Fibroblast of skin of back (primary cell): Measurements from ENCODE around the gene PTPRCAP.

Experiments used
- DNase-seq: peaks from one replicate; pipeline ENCODE4 v3.0.0-alpha.2; 2013

Gene PTPRCAP

DNA sequence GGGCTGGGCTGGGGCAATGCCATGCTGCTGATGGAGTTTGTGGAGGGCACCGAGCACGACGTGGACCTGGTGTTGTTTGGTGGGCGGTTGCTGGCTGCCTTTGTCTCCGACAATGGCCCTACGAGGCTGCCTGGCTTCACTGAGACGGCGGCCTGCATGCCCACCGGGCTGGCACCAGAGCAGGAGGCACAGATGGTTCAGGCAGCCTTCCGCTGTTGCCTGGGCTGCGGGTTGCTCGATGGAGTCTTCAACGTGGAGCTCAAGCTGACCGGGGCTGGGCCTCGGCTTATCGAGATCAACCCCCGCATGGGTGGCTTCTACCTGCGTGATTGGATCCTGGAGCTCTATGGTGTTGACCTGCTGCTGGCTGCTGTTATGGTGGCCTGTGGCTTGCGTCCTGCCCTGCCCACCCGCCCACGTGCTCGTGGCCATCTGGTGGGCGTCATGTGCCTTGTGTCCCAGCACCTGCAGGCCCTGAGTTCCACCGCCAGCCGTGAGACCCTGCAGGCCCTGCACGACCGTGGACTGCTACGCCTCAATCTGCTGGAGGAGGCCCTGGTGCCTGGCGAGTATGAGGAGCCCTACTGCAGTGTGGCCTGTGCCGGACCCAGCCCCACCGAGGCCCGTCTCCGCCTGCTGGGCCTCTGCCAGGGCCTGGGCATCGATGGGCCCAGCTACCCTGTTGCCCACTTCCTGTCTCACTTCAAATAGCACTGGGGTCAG, 13.4 kb downstream of the PTPRCAP start:
- DNase-seq: no peak

DNA sequence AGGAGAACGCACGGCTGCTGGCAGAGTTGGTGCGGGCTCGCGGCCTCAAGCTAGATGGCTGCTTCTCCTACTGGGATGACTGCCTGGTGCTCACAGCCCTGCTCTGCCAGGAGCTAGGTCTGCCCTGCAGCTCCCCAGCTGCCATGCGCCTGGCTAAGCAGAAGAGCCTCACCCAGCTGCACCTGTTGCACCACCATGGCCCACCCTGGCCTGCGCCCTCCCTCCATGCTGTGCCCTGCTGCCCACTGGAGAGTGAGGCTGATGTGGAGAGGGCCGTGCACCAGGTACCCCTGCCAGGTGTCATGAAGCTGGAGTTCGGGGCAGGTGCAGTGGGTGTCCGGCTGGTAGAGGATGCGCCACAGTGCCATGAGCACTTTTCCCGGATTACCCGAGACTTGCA, 14.0 kb downstream of the PTPRCAP start:
- no peak for DNase-seq

DNA sequence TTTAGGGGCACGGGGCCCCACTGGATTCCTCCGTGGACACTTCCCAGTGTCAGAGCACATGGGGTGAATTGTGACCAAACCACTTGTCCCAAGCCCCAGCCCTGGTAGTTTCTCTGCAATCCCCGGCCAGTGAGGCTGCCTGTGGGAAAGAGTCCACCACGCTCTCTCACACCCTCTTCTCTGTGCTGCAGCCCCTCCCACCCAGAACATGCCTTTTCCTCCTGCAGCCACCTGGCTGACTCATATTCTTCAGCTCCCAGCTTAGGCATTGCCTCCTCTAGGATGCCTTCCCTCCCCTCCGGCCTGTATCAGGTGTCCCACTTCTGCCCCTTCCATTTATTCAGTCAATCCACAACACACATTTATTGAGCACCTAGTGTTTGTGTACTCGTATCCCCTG, 14.6 kb downstream of the PTPRCAP start:
- DNase-seq: no peak

DNA sequence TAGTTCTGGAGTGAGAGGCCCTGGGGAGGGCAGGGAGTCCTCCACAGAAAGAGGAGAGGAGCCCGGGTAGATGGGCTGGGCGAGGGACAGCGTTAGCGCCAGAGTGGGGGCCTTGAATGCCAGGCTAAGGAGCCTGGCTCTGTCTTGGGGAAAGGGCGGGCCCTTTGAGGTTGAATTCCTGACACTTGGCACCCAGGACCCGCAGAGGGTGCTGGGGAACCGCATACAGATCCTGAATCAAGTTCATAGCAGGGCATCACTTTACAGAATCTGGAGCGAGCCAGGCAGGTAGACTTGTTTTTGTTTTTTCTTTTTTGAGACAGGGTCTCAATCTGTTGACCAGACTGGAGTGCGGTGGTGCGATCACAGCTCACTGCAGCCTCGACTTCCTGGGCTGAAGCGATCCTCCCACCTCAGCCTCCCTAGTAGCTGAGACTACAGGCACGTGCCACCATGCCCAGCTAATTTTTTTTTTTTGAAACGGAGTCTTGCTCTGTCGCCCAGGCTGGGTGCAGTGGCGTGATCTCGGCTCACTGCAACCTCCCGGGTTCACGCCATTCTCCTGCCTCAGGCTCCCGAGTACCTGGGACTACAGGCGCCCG, 16.0 kb downstream of the PTPRCAP start:
- no peak for DNase-seq

DNA sequence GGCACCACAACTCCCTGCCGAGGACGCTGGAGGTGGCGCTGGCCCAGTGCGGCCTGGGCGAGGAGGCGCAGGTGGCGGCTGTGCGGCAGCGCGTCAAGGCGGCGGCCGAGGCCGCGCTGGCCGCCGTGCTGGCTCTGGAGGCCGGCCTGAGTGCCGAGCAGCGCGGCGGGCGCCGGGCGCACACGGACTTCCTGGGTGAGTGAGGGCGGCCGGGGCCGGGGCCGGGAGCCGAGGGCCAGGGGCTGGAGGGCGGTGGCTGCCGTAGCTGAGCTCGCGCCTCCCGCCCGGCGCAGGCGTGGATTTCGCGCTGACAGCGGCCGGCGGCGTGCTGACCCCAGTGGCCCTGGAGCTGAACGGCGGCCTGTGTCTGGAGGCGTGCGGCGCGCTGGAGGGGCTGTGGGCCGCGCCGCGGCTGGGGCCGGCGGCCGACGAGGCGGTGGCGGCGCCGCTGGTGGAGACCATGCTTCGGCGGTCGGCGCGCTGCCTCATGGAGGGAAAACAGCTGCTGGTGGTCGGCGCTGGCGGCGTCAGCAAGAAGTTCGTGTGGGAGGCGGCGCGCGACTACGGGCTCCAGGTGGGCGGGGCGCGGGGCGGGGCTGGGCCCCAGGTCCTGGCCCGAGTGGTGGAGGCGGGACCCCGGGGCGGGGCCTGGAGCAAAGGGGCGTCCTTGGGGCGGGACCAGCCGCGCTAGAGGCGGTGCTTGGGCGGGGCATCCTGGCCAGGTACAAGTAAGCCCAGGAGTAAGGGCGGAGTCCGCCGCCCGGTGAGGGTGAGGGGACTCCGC, 16.6 kb downstream of the PTPRCAP start:
- DNase-seq: peak; percentile 90

DNA sequence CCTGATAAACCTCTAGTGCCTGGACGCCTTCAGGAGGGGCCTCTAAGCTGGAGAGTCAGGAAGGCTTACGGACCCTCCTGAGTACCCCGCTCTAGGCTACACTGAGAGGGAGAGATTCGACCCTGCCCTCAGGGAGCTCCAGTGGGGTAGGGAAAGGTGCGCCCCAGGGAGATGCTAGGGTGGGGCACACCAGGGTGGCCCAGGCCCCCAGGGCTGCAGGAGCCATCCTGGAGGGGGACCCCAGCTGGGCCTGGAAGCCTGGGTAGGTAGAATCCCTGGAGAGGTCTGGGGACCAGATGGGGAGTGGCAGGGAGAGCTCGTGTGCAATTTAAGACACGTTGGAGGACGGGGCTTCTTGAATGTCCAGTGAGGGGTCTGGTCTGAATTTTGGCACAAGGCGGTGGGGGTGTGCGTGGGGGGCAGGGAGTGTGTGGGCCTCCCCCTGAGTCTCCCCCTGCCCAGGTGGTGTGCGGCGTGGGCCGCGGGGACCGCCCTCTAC, 17.3 kb downstream of the PTPRCAP start:
- DNase-seq: no peak

DNA sequence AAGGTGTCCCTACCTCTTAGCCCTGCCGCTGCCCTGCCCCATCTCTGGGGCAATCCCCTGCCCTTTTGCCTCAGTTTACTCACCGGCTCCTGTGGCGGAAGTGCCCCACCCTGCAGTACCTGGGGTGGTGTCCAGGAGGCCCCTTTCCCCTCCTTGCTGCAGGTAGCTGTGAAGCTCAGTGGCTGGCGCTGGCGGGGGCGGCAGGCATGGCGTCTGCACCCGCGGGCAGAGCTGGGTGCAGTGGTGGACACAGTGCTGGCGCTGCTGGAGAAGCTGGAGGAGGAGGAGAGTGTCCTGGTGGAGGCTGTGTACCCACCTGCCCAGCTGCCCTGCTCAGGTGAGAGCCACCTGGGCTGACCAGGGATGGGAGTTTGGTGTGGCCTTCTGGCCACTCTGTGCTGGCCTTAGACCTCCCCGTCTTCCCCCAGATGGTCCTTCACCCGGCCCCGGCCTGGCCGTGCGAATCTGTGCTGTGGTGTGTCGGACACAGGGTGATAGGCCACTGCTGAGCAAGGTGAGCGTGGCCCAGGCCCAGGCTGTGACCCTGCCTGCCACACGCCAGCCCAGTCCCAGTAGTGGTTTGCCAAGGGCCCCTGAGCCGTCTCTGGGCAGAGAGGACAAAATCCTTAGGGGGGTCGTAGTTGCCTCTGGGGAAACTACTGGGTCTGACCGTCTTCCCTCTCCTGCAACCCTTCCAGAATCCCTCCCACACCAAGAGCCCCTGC, 18.0 kb downstream of the PTPRCAP start:
- no peak for DNase-seq

DNA sequence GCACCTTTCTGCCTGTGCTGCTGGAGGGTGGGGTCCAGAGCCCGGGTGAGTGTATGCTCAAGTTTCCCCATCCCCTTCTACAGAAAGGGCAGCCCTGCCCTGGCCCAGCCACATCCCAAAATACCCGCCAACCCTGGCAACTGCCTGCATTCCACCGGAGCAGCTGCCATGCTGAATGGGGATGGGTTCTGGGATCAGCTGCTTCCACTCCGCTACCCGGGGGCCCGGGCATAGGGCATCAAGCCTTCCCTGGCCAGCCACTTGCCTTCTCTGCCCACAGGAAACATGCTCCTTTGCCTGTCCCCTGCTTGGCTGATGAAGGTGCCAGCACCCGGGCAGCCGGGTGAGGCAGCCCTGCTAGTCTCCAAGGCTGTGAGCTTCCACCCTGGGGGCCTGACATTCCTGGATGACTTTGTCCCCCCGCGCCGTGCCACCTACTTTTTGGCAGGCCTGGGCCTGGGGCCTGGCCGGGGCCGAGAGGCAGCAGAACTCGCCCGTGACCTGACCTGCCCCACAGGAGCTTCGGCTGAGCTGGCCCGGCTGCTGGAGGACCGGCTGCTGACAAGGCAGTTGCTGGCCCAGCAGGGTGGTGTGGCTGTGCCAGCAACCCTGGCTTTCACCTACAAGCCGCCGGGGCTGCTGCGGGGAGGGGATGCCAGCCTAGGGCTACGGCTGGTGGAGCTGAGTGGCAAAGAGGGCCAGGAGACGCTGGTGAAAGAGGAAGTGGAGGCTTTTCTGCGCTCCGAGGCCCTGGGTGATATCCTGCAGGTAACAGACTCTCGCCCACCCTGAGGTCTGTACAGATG, 18.8 kb downstream of the PTPRCAP start:
- no peak for DNase-seq

DNA sequence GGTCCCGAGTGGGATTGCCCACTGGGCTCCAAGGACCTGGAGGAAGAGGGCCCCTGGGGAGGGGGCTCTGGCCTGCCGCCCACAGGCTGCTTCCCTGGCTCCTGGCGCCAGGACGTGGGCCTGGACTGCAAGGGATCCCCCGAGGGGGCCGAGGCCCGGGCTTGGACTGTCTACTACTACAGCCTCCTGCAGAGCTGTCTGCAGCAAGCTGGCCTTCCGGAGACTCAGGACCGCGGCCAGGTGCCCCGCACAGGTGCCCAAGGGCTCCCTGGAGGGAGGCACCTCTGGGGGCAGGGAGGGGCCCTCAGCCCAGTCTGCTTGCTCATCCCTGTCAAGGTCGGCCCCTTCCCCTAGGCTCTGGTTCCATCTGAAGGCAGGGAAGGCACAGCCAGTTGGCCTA, 20.1 kb downstream of the PTPRCAP start:
- no peak for DNase-seq

DNA sequence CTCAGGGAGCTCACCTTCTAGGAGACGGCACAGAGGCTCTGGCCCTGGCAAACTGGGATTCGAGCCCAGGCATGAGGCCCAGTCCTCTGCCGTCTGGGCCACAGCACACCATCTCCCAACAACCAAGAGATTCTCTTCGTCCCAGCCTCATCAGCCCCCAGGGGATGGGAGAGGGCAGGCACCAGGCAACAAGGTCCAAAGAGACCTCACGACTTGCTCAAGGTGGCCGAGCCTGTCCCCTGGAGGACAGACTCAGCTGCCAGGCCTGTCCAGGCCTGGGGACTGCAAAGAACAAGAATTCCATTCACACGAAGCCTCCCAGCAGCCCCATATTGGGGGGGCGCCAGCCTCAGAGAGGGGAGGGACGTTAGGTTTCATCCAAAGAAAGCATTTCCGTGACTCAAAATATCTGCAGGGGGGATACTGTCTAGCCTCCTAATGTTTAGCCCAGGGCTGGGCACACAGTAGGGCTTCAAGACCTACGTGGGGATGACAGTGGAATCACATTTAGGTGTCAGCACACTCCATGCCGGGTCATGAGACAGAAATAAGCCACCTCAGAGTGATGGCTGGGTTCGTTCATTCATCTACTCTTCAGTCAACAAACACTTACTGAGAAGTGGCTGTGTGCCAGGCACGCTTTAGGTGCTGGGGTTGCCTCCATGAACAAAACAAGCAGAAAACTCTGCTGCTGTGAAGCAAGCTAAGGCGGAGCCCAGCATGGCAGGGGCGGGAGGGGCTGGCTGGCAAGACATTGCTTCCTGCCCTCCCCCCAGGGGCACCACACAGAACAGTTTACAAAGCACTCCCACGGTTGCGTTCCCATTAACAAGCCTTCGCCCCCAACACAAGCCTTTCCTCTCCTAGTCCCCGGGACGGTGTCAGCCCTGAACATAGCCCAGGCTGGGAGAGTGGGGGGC, 20.8 kb downstream of the PTPRCAP start:
- no peak for DNase-seq

DNA sequence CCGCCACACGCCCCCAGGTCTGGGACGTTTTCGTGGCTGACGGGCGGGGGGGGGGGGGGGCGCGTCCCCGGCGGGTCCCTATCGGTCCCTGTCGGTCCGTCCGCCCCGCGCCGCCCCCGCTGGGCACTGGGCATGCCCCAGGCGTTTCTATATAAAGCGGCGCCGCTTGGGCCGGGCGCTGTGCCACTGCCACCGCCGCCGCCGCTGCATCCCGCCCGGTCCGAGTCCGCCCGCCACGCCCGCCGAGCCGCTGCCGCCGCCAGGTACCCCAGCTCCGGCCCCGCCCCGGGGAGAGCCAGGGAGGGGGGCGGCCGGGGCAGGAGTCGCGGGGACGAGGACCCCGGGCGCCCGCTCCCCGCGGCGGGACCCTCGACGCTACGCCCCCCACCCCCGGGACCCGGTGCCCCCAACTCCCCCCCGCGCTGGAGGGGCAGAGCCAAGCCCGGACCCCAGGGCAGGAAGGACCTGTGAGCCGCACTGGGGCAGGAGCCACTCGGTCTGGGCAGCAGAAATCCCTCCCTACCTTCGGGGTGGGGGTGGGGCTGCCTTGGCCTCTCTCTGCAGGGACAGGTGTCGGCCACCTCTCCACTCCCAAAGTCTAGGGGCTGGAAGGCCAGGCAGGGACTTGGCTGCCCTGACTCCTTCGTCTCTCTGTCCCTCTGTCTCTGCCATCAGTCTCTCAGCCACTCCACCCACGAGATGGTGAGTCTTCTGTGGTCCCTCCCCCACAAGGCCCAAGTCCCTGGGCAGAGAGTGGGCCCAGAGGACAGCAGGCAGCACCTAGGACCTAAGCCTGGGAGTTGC, 21.8 kb downstream of the PTPRCAP start, which contains the start of gene CARNS1:
TSS of gene CARNS1 (plus strand) at position 178 of the 804 bp plus-strand sequence. CDS start at position 700, 522 bp downstream.
- DNase-seq: no peak

DNA sequence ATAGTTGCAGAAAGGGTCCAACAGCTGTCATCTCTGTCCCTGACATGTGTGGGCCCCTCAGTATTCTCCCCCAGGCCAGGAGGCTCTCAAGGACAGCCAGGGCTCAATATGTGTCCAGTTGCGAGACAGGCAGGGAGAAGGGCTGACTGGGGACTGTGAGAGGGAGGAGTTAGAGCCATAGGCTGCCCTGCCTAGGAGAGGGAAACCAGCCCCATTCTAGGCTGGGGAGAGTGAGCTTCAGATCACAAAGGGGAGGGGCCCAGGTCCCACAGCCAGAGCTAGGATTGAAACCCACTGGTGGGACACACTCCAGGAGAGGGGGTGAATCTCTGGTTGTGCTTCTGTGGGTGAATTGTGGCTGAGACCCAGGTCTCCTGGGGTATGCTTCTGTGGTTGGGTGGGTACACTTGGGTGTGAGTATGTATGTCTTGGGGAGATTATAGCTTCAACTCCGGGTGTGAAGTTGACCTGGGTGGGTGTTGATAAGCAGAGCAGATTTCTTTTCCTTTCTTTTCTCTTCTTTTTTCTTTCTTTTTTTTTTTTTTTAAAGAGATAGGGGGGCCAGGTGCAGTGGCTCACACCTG, 24.1 kb downstream of the PTPRCAP start:
- no peak for DNase-seq

DNA sequence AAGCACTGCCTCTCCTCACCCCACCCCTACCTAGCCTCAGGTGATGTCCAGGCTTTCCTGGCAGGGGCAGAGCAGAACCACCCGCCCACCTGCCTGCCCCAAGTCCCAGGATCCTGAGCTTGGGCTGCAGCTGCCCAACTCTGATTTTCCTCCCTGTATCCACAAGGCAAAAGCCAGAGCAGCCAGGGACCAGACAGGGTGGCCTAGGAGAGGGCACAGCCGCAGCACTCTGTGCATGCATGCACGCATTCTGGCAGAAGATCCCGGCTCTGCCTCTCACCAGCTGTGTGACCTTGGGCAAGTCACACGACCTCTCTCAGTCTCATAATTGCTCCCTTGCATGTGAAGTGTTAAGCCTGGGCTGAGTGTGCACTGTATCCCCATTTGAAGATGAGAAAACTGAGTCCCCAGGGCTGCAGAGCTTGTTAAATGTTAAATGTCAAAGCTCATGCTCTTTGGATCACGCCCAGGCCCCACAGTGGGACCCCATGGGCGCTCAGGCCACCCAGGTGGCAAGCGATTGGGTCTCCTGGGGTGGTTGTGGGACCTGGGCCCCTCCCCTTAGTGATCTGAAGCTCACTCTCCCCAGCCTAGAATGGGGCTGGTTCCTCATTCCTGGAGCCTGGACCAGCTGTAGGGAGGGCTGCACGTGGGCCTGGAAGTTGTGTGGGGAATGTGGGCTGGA, 24.8 kb downstream of the PTPRCAP start:
- no peak for DNase-seq

DNA sequence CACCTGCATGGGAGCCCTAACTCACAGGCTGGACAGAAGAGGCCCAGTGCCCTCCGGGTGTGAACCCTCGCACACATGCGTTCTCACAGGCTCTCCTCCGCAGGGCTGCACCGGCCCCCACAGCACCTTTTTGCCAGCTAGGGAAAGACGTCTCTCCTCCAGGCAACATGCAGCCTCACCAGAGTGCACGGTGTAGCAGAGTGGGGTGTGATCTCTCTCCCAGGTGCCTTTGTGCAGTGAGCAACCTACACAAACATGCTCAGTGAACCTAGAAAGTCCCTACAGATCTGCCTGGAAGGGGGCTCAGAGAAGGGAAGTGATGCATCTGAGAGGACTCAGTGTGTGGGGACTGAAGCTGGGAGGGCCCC, 25.7 kb downstream of the PTPRCAP start:
- DNase-seq: no peak

DNA sequence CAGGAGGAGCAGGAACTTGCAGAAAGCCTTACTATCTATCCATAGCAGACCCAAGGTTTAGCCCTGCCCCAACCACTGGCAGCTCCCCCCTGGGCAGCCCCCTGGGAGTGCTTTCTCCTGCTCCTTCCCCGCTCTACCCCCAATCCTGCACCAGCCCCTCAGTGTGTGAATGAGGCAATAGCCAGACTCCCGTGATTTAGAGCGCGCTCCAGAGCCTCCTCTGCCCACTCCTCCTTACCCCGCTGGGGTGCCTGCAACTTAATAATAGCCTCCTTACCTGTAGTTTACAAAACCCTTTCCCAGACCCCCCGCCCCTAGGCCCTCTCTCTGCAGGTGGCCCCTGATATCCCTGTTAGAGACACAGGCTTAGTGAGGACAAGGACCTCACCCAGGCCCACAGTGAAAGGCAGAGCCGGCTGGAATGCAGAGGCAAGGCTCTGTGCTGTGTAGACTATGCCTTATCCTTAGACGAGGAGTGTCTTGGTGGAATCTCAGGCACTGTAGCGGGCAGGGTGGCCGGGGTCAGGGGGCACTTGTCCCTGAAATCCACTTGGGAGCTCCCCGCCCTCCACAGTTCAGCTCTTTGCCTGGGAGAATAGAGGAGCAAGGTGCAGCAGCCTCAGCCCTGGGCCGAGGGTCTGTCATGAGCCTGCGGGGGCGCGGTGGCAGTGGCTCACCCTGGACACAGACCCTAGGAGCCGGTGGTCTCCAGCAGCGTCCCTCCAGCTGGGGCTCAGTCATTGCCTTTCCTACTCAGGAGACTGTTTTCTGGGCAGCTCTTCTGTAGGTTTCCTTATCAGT, 26.3 kb downstream of the PTPRCAP start:
- no peak for DNase-seq

DNA sequence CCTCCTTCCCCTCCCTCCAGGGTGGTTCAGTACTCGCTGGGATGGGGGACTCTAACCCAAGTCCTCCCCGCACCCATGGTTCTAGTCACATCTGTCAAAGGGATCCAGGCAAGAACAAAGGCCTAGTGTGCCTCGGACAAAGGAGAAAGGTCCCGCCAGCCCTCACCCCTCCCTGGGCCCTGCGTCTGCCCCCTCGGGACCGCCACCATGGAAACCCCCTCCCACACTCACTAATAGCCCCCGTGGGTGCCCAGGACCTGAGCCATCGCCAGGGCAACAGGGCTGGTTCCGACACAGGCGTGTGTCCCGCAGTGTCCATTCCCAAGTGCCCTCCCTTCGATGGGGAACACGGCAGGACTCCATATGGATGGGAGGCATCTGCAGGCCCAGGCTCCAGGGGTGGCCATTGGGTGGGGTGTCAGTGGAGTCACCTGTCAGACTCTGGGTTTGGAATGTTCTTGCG, 27.1 kb downstream of the PTPRCAP start:
- DNase-seq: no peak

DNA sequence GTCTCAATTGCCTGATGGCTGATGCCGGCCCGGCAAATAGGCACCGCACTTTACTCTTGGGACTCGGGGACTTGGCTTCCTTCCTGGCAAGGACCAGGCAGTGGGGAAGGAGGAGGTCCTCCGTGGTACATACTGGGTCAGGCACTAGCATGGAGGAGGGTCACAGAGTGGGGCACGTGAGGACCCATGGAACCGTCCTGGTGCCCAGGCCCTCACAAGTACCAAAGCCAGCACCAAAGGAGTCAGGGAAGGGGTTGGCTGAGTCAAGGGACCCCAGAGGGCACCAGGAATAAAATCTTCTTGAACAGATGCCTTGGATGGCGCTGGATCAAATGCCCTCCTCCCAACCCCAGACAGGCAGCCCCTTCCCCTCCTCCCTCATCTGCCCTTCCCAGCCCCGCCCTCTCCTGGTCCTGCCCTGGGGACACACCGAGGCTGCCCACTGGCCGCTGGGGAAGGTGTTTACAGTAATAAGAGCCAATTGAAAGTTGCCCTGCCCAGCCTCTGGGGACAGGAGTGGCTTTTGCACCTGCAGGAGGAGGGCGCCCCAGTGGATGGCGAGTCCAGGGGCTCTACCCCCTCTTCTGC, 27.6 kb downstream of the PTPRCAP start:
- DNase-seq: no peak

DNA sequence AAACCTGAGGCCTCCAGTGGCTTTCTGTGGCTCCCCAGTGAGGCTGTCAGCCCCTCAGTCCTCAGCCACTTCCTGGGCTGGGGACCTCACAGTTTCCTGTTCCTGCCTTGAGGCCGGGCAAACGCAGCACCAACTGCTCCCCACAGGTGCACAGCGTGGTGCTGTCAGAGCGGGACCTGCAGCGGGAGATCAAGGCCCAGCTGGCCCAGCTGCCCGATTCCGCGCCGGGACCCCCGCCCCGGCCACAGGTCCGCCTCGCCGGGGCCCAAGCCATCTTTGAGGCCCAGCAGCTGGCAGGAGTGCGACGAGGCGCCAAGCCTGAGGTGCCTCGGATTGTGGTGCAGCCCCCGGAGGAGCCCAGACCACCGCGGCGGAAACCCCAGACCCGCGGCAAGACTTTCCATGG, 28.2 kb downstream of the PTPRCAP start:
- DNase-seq: no peak
